ENCODE results near the gene ASIC5.

GRCh38 chr4:155877971-155878370 lies 11.9 kb upstream of the ASIC5 start:
- TF ChIP-seq CTCF (IDR thresholded peaks at IDR 0.05; ENCODE audit: poor library complexity) = no peak
- no peak for TF ChIP-seq EZH2phosphoT487 (IDR thresholded peaks at IDR 0.05; ENCODE audit: low read depth, severe bottlenecking, unreplicated experiment)
- no peak for TF ChIP-seq EZH2 (IDR thresholded peaks at IDR 0.05; ENCODE audit: borderline replicate concordance)

Measured in hepatocyte (in vitro differentiated cells).